HepG2 (cell line): ENCODE data around the gene BACH2. TPM values are rescaled to one million over a fixed set of nuclear protein-coding genes. Genes with fewer than 3 reads are reported as not detected.

Source experiments
- ATAC-seq: fragments of 200-7000 bp; cut with Tn5 transposase; 3 replicates; pipeline ENCODE4 v1.9.1; 2020; ENCODE audit warnings: mild to moderate bottlenecking, moderate library complexity
- BruUV-seq: library from RNA; stranded (reverse); fragments of 400-500 nt; replicated peaks from 2 replicates; lab custom pipeline; 2021; lab: Mats Ljungman, UMichigan
- CTCF ChIA-PET: fragments of 300-600 bp; formaldehyde crosslinking; extraction: SDS; loops from one replicate; lab custom pipeline; 2021; ENCODE audit warnings: low total read pairs, inconsistent platforms, low intra/inter-chr PET ratio; lab: Yijun Ruan, JAX
- POLR2A ChIA-PET: fragments of 350-600 bp; sonication (Branson Sonifier 250); formaldehyde crosslinking; loops from one replicate; lab custom pipeline; 2020; ENCODE audit warnings: antibody characterized with exemption, inconsistent platforms; lab: Yijun Ruan, JAX
- DNase-seq: peaks from one replicate; pipeline ENCODE4 v3.0.0-alpha.2; 2015; ENCODE audit warnings: low spot score
- FAIRE-seq: peaks from 3 replicates; lab custom pipeline; 2011; peaks lifted over from hg19 to GRCh38; lab: Jason Lieb, UNC
- H2AFZ ChIP-seq: one replicate; pipeline ENCODE4 v1.6.1; 2011; ENCODE audit warnings: low read length, inconsistent platforms
- H3K27ac ChIP-seq: fragments of 300-600 bp; 3 replicates; pipeline ENCODE4 v1.8.0; 2011; ENCODE audit warnings: mixed run types, mild to moderate bottlenecking, mixed read lengths, low read length, inconsistent platforms; ENCODE audit not compliant: insufficient read depth; ENCODE audit errors: extremely low read length
- H3K27me3 ChIP-seq, 2 experiments: fragments of 200-600 bp in 1 of 2; 2 replicates in 1 of 2; 3 replicates in 1 of 2; pipeline versions ENCODE4 v1.6.0 to v1.8.0; 2011; ENCODE audit warnings: low read length in 2 of 2, mild to moderate bottlenecking in 2 of 2, moderate library complexity in 2 of 2, inconsistent platforms in 1 of 2; ENCODE audit not compliant: insufficient read depth in 2 of 2, control insufficient read depth in 1 of 2
- H3K36me3 ChIP-seq, 2 experiments: fragments of 200-600 bp in 1 of 2; replicated peaks in 1 of 2; 2 replicates in 1 of 2; 3 replicates in 1 of 2; pipeline versions ENCODE4 v1.5.1 to v1.8.0; 2011; ENCODE audit warnings: low read length in 2 of 2, inconsistent platforms in 1 of 2; ENCODE audit not compliant: insufficient read depth in 2 of 2, control insufficient read depth in 1 of 2
- H3K4me1 ChIP-seq: 2 replicates; pipeline ENCODE4 v1.5.1; 2012; ENCODE audit warnings: low read length, inconsistent platforms; ENCODE audit not compliant: insufficient read depth
- H3K4me2 ChIP-seq: 2 replicates; pipeline ENCODE4 v1.6.0; 2011; ENCODE audit warnings: low read depth, low read length, inconsistent platforms
- H3K4me3 ChIP-seq, 3 experiments: fragments of 200-600 bp in 1 of 3; sonication (generic), shearing (Covaris generic) in 1 of 3; replicated peaks in 1 of 3; 2 replicates each; pipeline ENCODE4 v1.5.1; 2011 to 2016; ENCODE audit warnings: low read length in 3 of 3, inconsistent platforms in 2 of 3, low read depth in 2 of 3, mild to moderate bottlenecking in 2 of 3, control low read depth in 1 of 3, mixed read lengths in 1 of 3; ENCODE audit not compliant: insufficient read depth in 1 of 3
- H3K79me2 ChIP-seq: one replicate; pipeline ENCODE4 v1.6.1; 2011; ENCODE audit warnings: low read length, inconsistent platforms; ENCODE audit not compliant: insufficient read depth
- H3K9ac ChIP-seq: 2 replicates; pipeline ENCODE4 v1.6.0; 2011; ENCODE audit warnings: mild to moderate bottlenecking, low read depth, low read length, inconsistent platforms; ENCODE audit not compliant: insufficient read depth
- H3K9me3 ChIP-seq: 2 replicates; pipeline ENCODE4 v1.5.1; 2012; ENCODE audit warnings: mild to moderate bottlenecking, low read length
- H4K20me1 ChIP-seq: 2 replicates; pipeline ENCODE4 v1.6.0; 2011; ENCODE audit warnings: inconsistent platforms, mild to moderate bottlenecking, low read length, moderate library complexity; ENCODE audit not compliant: insufficient read depth
- POLR2AphosphoS2 ChIP-seq: IDR thresholded peaks from 2 replicates; pipeline ENCODE4 v1.6.1; 2011; ENCODE audit warnings: low read depth, low read length, improper control_type of control experiment
- WGBS: methylation state at CpG from one replicate; pipeline ENCODE4 v1.1.6; 2017; ENCODE audit warnings: low lambda C conversion rate; 5-methylcytosine and 5-hydroxymethylcytosine counted together
- in situ Hi-C: cut with HindIII; loops from 2 replicates; pipeline ENCODE4 v1.10.0; 2017; ENCODE audit warnings: low pct_unique_long_range_greater_than_20kb; ENCODE audit not compliant: extremely low pct_ligation_motif_present
- intact Hi-C: fragments of 100-400 bp; cut with micrococcal nuclease; formaldehyde crosslinking; loops from one replicate; pipeline ENCODE4 v1.10.0; 2022; ENCODE audit not compliant: unreplicated experiment
- polyA plus RNA-seq, 8 experiments: library from polyadenylated mRNA; depleted of rRNA in 3 of 8; stranded (reverse) in 7 of 8; unstranded in 1 of 8; fragments of >200 nt; fragmentation: Illumina TruSeq in 4 of 8; extraction: Trizol in 4 of 8; gene quantifications; 2 replicates each; pipeline versions ENCODE4 v1.2.1 to v1.2.3, GENCODE V29; 2011 to 2016; ENCODE audit warnings: low read depth in 4 of 8, missing spikeins in 1 of 8, mixed read lengths in 1 of 8; ENCODE audit not compliant: insufficient read depth in 1 of 8
- total RNA-seq, 5 experiments: library from RNA; depleted of rRNA; stranded (reverse); fragments of >200 nt; fragmentation: Illumina TruSeq; extraction: Trizol; gene quantifications; 2 replicates each; pipeline ENCODE4 v1.2.3, GENCODE V29; 2016; ENCODE audit warnings: low read depth in 1 of 5
- TF ChIP-seq, protein P1 (sequence below): sonication (generic); formaldehyde crosslinking; IDR thresholded peaks from 2 replicates; pipeline ENCODE4 v1.5.1; 2020; ENCODE audit warnings: mild to moderate bottlenecking, missing genetic modification reagents, moderate library complexity
- TF ChIP-seq, protein P2 (sequence below): sonication (generic); formaldehyde crosslinking; IDR thresholded peaks from 2 replicates; pipeline ENCODE4 v1.4.0; 2020; ENCODE audit warnings: missing genetic modification reagents

Gene BACH2
- total and polyA plus RNA-seq, 2 of the 13 experiments (the other 11 are each of a cell fraction or from before 2014, with no cell fraction given), result 0.01 TPM; not detected in 1

DNA sequence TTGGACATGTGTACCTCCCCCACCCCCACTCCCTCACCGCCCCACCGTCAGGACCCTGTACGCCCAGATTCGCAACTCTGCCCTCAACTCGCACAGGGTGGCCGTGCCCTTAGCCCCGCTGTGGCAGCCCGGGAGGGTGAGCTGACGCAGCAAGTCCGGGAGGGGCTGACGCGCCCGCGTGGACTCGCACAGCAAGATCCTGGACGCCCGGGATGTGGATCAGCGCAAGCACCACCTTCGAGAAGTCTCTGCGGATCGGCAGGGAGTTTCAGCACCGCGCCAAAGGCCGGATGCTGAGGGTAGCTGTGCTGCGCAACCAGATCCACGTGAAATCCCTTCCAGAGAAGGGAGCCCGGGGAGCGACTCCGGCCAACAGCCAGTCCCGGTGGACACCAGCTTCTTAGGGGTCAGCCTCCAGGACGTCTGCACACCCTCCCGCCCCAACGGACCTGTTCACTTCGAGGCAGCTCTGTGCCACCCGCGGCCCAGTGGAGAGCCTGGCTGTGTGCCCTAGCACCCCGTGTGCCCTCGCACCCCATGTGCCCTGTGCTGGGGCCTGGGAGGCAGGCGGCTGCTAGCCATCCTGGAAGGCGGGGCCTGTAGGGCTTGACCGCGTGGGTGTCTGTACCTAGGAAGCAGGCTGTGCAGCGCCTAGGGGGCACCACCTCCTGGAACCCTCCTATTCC is 409.0 kb downstream of the BACH2 start:
- Histone ChIP-seq H3K9ac (no peak overlapping the region), H3K9me3 (no peaks in the 10 kb centered on the region), H3K4me1 (peaks cover 17% of the 10 kb centered on the region), H2AFZ (no peak overlapping the region), H3K4me3 (peak overlapping the region in 1 of 3 experiments; percentile 16; a peak in 1 of 6 replicates), H3K27ac (no peak overlapping the region), H3K27me3 (peaks cover 1 to 21% of the 10 kb centered on the region in 2 experiments; a peak in 3 of 5 replicates), H3K79me2 (no peaks in the 10 kb centered on the region), H4K20me1 (no peaks in the 10 kb centered on the region), H3K36me3 (no peaks in the 10 kb centered on the region)
- ATAC-seq (peak; percentile 82), FAIRE-seq (no peak), DNase-seq (no peak)
- in situ Hi-C loops (no loop called here), intact Hi-C loops (no loop called here)
- BruUV-seq, result no TSS peak
- WGBS, result 28% methylated on average over 22 of the region's 43 CpGs
- POLR2A ChIA-PET, result no interaction called here
- CTCF ChIA-PET, result no interaction called here
- TF ChIP-seq, protein P1, sequence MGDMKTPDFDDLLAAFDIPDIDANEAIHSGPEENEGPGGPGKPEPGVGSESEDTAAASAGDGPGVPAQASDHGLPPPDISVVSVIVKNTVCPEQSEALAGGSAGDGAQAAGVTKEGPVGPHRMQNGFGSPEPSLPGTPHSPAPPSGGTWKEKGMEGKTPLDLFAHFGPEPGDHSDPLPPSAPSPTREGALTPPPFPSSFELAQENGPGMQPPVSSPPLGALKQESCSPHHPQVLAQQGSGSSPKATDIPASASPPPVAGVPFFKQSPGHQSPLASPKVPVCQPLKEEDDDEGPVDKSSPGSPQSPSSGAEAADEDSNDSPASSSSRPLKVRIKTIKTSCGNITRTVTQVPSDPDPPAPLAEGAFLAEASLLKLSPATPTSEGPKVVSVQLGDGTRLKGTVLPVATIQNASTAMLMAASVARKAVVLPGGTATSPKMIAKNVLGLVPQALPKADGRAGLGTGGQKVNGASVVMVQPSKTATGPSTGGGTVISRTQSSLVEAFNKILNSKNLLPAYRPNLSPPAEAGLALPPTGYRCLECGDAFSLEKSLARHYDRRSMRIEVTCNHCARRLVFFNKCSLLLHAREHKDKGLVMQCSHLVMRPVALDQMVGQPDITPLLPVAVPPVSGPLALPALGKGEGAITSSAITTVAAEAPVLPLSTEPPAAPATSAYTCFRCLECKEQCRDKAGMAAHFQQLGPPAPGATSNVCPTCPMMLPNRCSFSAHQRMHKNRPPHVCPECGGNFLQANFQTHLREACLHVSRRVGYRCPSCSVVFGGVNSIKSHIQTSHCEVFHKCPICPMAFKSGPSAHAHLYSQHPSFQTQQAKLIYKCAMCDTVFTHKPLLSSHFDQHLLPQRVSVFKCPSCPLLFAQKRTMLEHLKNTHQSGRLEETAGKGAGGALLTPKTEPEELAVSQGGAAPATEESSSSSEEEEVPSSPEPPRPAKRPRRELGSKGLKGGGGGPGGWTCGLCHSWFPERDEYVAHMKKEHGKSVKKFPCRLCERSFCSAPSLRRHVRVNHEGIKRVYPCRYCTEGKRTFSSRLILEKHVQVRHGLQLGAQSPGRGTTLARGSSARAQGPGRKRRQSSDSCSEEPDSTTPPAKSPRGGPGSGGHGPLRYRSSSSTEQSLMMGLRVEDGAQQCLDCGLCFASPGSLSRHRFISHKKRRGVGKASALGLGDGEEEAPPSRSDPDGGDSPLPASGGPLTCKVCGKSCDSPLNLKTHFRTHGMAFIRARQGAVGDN (CRISPR knock-in tag), result peak; percentile 46
- no peak for TF ChIP-seq POLR2AphosphoS2
- TF ChIP-seq, protein P2, sequence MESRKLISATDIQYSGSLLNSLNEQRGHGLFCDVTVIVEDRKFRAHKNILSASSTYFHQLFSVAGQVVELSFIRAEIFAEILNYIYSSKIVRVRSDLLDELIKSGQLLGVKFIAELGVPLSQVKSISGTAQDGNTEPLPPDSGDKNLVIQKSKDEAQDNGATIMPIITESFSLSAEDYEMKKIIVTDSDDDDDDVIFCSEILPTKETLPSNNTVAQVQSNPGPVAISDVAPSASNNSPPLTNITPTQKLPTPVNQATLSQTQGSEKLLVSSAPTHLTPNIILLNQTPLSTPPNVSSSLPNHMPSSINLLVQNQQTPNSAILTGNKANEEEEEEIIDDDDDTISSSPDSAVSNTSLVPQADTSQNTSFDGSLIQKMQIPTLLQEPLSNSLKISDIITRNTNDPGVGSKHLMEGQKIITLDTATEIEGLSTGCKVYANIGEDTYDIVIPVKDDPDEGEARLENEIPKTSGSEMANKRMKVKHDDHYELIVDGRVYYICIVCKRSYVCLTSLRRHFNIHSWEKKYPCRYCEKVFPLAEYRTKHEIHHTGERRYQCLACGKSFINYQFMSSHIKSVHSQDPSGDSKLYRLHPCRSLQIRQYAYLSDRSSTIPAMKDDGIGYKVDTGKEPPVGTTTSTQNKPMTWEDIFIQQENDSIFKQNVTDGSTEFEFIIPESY (CRISPR knock-in tag), result 0 out of 2 replicates have a peak, but pooled peaks have one; percentile 4
- TF ChIP-seq, all 625 proteins: peak for 2
- peak overlapping the region; percentile 39 for H3K4me2 ChIP-seq
